COLO668 (cell line): ENCODE data around the gene TRAK2.
"Not testable (repeated sequence)": the region's sequence is repeated elsewhere in the genome, so short reads cannot be mapped to it uniquely, and the experiment has no call there.

Experiments used
- DNase-seq: peaks from one replicate; lab custom pipeline; 2025; ENCODE audit not compliant: unreplicated experiment; lab: John Stamatoyannopoulos, UW

Gene TRAK2

GRCh38 chr2:201419057-201419635, 32.1 kb downstream of the TRAK2 start:
- DNase-seq: no peak

GRCh38 chr2:201415149-201415548, 36.1 kb downstream of the TRAK2 start:
- no peak for DNase-seq

- no peak for DNase-seq
Measured at GRCh38 chr2:201414099-201415023, 36.9 kb downstream of the TRAK2 start.

DNA sequence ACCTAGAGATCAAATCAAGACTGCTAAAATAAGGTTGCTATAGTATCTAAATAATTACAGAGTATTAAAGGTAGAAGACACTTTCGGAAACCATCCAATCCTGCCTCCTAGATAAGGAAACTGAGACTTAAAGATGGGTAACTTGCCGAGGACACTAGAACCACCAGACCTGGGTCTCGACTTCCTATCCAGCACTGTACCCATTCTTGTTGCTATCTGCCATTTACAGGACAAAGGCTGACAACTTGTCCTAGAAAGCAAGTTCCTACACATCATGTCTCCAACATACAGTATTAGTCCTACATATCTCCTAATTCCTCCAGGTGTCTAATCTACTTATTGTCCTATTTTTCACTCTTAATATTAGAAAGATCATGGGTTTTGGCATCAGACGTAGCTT, 37.7 kb downstream of the TRAK2 start:
- no peak for DNase-seq

DNA sequence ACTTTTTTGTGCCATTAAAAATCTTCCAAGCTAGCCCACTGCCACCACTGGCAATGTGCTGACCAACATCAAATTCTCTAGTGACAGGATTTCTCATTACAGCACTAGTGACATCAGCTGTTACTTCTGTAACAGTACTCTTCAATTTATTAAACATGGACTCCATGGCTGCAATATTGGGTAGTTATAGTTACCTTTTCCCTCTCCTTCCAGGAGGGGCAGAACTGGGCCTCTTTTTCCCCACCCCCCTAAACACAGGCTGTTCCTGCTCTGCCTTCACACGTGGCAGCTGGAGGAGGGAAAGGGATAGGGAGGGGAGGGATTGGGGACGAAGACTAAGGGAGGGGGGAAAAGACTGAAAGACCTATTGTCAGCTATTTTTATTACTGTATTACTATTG, 38.1 kb downstream of the TRAK2 start:
- DNase-seq: no peak

DNA sequence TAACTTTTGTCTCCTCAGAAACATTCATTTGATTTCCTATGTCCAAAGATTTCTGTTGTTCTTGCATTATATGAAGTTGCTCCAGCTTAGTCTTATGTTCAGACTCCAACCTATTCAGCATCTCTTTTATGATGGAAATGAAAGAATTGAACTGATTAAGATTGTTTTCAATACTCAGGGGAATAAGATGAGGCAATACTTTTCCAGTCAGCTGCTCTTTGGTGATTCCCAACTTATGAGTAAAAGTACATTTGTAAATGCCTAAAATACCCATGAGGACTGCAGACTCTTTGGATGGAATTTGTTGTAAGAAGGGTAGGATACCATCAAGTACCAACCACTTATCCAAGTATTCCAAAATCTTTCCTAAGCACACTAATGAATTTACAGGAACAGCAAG, 39.8 kb downstream of the TRAK2 start:
- DNase-seq: no peak

DNA sequence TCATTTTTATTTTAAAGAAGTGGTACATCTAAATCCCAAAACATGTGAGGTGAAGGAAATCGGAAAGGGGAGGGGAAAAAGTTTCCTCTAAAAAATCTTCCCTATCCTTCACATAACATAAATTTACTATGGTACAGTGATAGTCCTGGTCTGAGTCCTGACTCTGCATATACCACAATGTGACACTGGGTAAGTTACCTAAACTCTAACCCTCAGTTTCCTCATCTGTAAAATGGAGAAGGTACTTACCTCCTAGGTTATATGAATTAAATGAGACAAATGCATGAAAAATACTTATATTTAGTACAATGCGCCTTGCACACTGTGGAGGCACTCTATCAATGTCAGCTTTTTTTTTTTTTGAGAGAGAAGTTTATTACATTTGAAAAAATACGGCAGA, 42.3 kb downstream of the TRAK2 start:
- DNase-seq: no peak

GRCh38 chr2:201407265-201407664, 44.0 kb downstream of the TRAK2 start:
- no peak for DNase-seq

GRCh38 chr2:201406077-201406662, 45.1 kb downstream of the TRAK2 start:
- DNase-seq: no peak

DNA sequence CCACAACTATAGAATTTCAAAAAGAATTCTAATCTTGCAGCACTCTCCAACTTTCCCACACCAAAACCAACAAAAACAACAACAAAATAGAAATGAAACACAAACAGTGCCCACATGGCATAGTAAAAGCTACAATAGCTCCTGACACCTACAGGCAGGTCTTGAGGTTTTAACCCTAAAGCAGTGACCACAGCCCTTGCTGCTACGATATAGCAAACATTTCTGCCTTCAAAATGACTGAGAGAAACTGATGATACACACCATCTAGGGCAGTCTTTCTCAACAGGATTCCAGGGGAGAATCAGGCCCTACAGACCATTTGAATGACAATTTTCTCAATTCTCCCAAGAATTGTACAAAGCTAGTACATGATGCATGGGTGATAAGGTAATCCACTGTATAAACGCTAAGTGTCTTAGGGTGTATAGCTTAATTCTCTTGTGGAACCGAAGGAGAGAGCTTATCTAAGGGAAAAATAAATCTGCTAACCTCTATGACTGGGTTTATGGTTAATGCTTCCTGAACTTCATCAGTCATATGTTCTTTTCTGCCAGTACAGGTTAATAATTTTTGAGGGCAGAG, 46.5 kb downstream of the TRAK2 start:
- DNase-seq: no peak

- no peak for DNase-seq
Measured at GRCh38 chr2:201403880-201404279, 47.4 kb downstream of the TRAK2 start.

- DNase-seq: no peak
Measured at GRCh38 chr2:201402651-201403562, 48.4 kb downstream of the TRAK2 start.

DNA sequence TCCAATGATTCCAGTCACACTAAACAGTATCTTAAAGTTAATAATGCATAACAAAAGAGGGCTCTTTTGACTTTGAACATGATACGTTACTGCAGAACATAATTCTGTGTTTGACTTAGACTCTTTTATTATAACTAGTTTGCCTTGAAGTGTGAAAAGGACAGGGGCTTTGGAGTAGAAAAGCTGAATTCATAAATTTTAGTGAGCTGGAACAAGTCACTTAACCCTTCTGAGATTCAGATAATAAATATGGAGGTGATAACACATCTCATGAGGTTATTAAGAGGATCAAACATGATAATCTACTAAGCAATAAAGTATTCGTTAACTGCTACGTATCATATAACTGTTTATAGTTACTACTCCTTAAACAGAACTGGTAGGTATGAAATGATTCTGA, 49.4 kb downstream of the TRAK2 start:
- DNase-seq: no peak

- DNase-seq: no peak
Measured at GRCh38 chr2:201396595-201396994, 54.7 kb downstream of the TRAK2 start.

GRCh38 chr2:201383136-201383535, 68.1 kb downstream of the TRAK2 start:
- no peak for DNase-seq

- no peak for DNase-seq
Measured at GRCh38 chr2:201378496-201379397, 72.5 kb downstream of the TRAK2 start.

DNA sequence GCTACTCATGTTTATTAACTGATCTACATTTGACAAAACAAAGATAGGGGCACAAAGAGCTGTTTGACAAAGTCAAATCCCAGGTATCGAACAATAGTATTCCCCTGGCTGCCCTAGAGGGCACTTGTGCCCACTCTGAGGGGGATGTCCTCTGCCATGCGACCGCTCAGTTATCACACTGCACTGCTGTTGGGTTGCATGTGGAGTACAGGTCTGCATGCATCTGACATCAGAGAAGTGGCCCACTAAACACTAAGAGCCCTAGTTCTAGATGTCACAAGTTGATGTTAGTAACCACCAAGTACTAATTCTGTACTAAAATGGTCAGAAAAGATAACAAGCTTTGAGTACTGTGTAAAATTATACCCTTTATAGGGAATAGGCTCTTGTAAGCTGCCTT, 74.0 kb downstream of the TRAK2 start:
- DNase-seq: no peak

GRCh38 chr2:201369775-201370174, 81.5 kb downstream of the TRAK2 start:
- no peak for DNase-seq

- DNase-seq: not testable (repeated sequence)
Measured at GRCh38 chr2:201369318-201369717, 81.9 kb downstream of the TRAK2 start.

DNA sequence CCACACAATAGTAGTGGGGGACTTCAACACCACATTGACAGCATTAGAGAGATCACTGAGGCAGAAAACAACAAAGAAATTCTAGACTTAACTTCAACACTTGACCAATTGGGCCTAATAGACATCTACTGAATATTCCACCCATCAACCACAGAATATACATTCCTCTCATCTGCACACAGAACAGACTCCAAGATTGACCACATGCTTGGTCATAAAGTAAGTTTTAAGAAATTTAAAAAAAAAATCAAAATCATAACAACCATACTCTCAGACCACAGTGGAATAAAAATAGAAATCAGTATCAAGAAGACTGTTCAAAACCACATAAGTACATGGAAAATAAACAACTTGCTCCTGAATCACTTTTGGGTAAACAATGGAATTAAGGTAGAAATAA, 85.1 kb downstream of the TRAK2 start:
- DNase-seq: no peak
